Measurements from ENCODE around the gene ARMC10.
"Not testable (repeated sequence)": the region's sequence is repeated elsewhere in the genome, so short reads cannot be mapped to it uniquely, and the experiment has no call there.

ARMC10 gene

DNA sequence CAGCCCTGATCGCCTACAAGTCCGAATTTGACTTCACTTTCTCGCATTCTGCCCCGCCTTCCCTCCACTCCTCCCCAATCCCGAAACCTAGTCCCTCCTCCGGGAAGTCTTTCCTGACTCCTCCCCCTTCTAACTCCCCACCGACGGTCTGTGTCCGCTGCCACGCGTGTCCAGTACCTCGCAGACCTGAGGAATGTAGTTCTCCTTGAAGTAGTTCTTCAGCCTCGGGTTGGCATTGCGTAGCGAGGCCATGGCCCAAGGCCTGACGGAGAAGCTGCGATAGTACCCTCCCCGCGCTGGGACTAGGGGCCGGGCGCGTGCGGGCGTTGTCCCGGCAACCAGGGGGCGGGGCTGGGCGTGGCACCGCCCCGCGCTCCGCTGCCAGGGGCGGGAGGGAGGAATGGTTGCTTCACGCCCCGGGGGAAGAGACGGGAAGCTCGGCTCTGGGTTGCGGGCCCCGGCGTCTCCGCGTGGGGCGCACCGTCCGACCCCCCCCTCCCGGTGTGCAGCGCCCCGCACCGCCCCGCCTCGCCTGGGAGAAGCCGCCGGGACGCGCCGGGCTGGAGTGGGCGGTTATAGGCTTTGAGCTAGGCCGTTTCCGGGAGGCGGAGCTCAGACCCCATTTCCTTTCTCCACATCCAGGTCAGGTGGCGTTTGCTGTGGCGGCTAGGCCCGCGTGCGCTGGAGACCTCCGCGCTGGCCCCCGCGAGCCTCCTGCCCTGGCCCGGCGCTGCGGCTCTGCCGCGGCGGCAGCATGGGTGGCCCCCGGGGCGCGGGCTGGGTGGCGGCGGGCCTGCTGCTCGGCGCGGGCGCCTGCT is at the start of gene ARMC10, which contains the start of gene FBXL13:
Gene ARMC10, plus strand, starts transcription at position 622 of the 818 bp plus-strand sequence. Its CDS starts 133 bp downstream, at position 755.
Gene FBXL13, minus strand, starts transcription at position 278 of the 818 bp plus-strand sequence.
- peak; percentile 91 for DNase-seq (ENCODE audit: low read depth)
- peak within 1 kb of the TSS; percentile 95 for H3K4me3 ChIP-seq (ENCODE audit: low read depth, low read length)
- TF ChIP-seq, protein P1, sequence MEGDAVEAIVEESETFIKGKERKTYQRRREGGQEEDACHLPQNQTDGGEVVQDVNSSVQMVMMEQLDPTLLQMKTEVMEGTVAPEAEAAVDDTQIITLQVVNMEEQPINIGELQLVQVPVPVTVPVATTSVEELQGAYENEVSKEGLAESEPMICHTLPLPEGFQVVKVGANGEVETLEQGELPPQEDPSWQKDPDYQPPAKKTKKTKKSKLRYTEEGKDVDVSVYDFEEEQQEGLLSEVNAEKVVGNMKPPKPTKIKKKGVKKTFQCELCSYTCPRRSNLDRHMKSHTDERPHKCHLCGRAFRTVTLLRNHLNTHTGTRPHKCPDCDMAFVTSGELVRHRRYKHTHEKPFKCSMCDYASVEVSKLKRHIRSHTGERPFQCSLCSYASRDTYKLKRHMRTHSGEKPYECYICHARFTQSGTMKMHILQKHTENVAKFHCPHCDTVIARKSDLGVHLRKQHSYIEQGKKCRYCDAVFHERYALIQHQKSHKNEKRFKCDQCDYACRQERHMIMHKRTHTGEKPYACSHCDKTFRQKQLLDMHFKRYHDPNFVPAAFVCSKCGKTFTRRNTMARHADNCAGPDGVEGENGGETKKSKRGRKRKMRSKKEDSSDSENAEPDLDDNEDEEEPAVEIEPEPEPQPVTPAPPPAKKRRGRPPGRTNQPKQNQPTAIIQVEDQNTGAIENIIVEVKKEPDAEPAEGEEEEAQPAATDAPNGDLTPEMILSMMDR (conservative IDR thresholded peaks at IDR 0.05; ENCODE audit: low read depth, low read length): no peak

DNA sequence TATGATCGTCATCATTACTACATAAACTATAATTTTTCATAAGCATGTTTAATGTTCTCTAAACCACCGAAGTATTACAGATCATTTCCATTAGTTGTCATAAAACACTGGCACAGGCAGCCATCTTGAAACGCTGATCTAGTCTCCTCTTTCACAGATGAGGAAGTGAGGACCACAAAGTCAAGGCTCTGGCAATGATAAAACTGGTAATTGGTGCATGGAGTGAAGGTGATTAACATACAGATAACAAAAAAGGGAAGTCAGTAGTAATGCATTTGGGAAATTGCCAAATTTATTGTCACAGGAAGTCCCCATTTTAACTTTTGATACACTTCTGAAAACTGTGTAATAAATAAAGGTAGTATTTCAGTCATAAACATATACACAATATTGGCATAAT is 49.6 kb upstream of the ARMC10 start:
- no peak overlapping the region for H3K4me3 ChIP-seq (ENCODE audit: low read depth, low read length)
- DNase-seq (ENCODE audit: low read depth): no peak
- TF ChIP-seq, protein P1 (conservative IDR thresholded peaks at IDR 0.05; ENCODE audit: low read depth, low read length): no peak

- DNase-seq (ENCODE audit: low read depth): no peak
- TF ChIP-seq, protein P1 (conservative IDR thresholded peaks at IDR 0.05; ENCODE audit: low read depth, low read length): no peak
These were observed 43.9 kb upstream of the ARMC10 start for GRCh38 chr7:103031024-103031423.

GRCh38 chr7:103031781-103032180 is 43.2 kb upstream of the ARMC10 start:
- TF ChIP-seq, protein P1 (conservative IDR thresholded peaks at IDR 0.05; ENCODE audit: low read depth, low read length): no peak
- no peak overlapping the region for H3K4me3 ChIP-seq (ENCODE audit: low read depth, low read length)
- DNase-seq (ENCODE audit: low read depth): no peak

More at GRCh38 chr7:103031024-103031423, 43.9 kb upstream of the ARMC10 start:
- H3K4me3 ChIP-seq (ENCODE audit: low read depth, low read length): no peak overlapping the region

GRCh38 chr7:103034318-103034717 is 40.6 kb upstream of the ARMC10 start:
- H3K4me3 ChIP-seq (ENCODE audit: low read depth, low read length); DNase-seq (ENCODE audit: low read depth): not testable (repeated sequence)

DNA sequence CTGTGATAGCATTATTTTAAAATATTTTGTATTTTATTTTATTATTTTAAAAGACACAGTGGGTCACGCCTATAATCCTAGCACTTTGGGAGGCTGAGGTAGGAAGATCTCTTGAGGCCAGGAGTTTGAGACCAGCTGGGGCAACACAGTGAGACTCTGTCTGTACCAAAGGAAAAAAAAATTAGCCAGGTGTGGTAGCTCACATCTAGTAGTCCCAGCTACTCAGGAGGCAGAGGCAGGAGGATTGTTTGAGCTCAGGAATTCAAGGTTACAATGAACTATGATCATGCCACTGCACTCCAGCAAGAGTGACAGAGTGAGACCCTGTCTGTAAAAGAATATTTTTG is 37.5 kb upstream of the ARMC10 start:
- no peak for DNase-seq (ENCODE audit: low read depth)
- no peak overlapping the region for H3K4me3 ChIP-seq (ENCODE audit: low read depth, low read length)
- TF ChIP-seq, protein P1 (conservative IDR thresholded peaks at IDR 0.05; ENCODE audit: low read depth, low read length): no peak

DNA sequence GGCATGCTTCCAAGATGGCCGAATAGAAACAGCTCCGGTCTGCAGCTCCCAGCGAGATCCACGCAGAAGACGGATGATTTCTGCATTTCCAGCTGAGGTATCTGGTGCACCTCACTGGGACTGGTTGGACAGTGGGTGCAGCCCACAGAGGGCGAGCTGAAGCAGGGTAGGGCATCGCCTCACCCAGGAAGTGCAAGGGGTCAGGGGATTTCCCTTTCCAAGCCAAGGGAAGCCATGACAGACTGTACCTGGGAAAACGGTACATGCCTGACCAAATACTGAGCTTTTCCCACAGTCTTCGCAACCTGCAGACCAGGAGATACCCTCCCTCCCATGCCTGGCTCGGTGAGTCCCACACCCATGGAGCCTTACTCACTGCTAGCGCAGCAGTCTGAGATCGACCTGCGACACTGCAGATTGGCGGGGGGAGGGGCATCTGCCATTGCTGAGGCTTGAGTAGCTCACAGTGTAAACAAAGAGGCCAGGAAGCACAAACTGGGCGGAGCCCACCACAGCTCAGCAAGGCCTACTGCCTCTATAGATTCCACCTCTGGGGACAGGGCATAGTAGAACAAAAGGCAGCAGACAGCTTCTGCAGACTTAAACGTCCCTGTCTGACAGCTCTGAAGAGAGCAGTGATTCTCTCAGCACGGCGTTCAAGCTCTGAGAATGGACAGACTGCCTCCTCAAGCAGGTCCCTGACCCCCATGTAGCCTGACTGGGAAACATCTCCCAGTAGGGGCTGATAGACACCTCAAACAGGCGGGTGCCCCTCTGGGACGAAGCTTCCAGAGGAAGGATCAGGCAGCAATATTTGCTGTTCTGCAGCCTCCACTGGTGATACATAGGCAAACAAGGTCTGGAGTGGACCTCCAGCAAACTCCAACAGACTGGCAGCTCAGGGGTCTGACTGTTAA is 36.9 kb upstream of the ARMC10 start:
- not testable (repeated sequence) for H3K4me3 ChIP-seq (ENCODE audit: low read depth, low read length); DNase-seq (ENCODE audit: low read depth)

GRCh38 chr7:103041815-103042214 is 33.1 kb upstream of the ARMC10 start:
- not testable (repeated sequence) for H3K4me3 ChIP-seq (ENCODE audit: low read depth, low read length); DNase-seq (ENCODE audit: low read depth)
